ENCODE measurements around the gene MORC1.

DNA sequence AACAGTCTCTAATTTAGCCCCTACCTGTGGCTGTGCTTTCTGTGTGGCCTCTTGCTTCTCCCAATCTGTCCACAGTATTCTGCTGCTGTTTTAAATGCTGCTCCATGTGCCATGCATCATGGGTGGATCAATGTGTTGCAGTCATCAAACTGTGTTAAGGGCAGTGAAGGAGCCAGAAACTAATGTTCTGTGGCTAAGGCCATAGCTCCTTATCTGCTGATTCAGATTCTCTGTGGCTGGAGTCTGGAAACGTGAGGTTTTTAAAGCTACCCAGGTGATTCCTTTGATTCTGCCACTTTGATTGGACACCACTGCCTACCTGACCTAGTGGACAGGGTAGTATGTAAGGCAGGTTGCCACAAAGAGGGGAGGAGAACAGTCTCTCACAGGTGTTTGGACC lies 44.8 kb downstream of the MORC1 start:
- TF ChIP-seq, protein P1, sequence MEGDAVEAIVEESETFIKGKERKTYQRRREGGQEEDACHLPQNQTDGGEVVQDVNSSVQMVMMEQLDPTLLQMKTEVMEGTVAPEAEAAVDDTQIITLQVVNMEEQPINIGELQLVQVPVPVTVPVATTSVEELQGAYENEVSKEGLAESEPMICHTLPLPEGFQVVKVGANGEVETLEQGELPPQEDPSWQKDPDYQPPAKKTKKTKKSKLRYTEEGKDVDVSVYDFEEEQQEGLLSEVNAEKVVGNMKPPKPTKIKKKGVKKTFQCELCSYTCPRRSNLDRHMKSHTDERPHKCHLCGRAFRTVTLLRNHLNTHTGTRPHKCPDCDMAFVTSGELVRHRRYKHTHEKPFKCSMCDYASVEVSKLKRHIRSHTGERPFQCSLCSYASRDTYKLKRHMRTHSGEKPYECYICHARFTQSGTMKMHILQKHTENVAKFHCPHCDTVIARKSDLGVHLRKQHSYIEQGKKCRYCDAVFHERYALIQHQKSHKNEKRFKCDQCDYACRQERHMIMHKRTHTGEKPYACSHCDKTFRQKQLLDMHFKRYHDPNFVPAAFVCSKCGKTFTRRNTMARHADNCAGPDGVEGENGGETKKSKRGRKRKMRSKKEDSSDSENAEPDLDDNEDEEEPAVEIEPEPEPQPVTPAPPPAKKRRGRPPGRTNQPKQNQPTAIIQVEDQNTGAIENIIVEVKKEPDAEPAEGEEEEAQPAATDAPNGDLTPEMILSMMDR (conservative IDR thresholded peaks at IDR 0.05 in 1 of 2, IDR thresholded peaks at IDR 0.05 in 1 of 2; ENCODE audit: extremely low read depth in 1 of 2, insufficient read depth in 1 of 2, low read depth in 1 of 2, low read length in 2 of 2), result no peak
- TF ChIP-seq EZH2 (IDR thresholded peaks at IDR 0.05; ENCODE audit: borderline replicate concordance, low read length), result no peak
